Vagina (tissue), 2 donors: ENCODE results near the gene GLG1.
"Not testable (repeated sequence)": the region's sequence is repeated elsewhere in the genome, so short reads cannot be mapped to it uniquely, and the experiment has no call there.

Experiments used
- CTCF ChIP-seq, 3 experiments: fragments of 450-650 bp in 2 of 3; fragments of 200-600 bp in 1 of 3; sonication (generic) in 1 of 3; IDR thresholded peaks; one replicate each; pipeline ENCODE4 v1.5.1; 2017 to 2019; ENCODE audit warnings: antibody characterized with exemption in 3 of 3, mild to moderate bottlenecking in 2 of 3, moderate library complexity in 2 of 3
- POLR2A ChIP-seq, 2 donors: fragments of 450-650 bp; IDR thresholded peaks; one replicate each; pipeline ENCODE4 v1.6.1; 2017; ENCODE audit warnings: antibody characterized with exemption in 2 of 2, mild to moderate bottlenecking in 2 of 2, moderate library complexity in 2 of 2

GRCh38 chr16:74425751-74426150 lies 181.2 kb downstream of the GLG1 start:
- not testable (repeated sequence) for TF ChIP-seq POLR2A, CTCF (IDR thresholded peaks at IDR 0.05)
